ENCODE data around the gene OR1F1.

DNA sequence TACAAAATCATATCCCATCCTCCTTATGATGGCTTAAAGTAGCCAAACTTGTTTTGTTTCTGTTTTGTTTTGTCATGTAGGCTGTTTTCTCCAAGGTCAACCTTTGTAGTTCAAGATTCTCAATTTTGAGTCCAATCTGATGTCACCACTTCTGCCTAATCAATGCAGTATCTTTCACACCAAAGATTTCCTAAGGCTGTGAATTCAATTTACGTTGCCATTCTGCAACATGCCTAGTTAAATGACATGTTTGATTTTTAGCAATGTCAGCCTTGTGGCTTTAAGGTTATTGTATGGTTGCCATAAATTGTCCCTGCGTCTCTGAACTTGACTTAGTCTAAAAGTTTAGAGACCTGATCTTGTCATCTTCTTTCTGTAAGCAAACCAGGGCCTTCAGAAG, 32.8 kb upstream of the OR1F1 start:
- TF ChIP-seq, protein P1, sequence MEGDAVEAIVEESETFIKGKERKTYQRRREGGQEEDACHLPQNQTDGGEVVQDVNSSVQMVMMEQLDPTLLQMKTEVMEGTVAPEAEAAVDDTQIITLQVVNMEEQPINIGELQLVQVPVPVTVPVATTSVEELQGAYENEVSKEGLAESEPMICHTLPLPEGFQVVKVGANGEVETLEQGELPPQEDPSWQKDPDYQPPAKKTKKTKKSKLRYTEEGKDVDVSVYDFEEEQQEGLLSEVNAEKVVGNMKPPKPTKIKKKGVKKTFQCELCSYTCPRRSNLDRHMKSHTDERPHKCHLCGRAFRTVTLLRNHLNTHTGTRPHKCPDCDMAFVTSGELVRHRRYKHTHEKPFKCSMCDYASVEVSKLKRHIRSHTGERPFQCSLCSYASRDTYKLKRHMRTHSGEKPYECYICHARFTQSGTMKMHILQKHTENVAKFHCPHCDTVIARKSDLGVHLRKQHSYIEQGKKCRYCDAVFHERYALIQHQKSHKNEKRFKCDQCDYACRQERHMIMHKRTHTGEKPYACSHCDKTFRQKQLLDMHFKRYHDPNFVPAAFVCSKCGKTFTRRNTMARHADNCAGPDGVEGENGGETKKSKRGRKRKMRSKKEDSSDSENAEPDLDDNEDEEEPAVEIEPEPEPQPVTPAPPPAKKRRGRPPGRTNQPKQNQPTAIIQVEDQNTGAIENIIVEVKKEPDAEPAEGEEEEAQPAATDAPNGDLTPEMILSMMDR (IDR thresholded peaks at IDR 0.05; ENCODE audit: insufficient read depth, low read length, poor library complexity, severe bottlenecking), result no peak
- no peak for TF ChIP-seq EZH2phosphoT487 (conservative IDR thresholded peaks at IDR 0.05; ENCODE audit: low read length)

Data from SU-DHL-6 (cell line).